Measurements from ENCODE around the gene POMT1.

- TF ChIP-seq EZH2phosphoT487 (IDR thresholded peaks at IDR 0.05), result no peak
- TF ChIP-seq CTCF (IDR thresholded peaks at IDR 0.05), result no peak
Observed at GRCh38 chr9:131499254-131499767, 3.4 kb upstream of the POMT1 start.
